AG04450 (cell line): Measurements from ENCODE around the gene RASA2. TPM values are rescaled to one million over a fixed set of nuclear protein-coding genes. Genes with fewer than 3 reads are reported as not detected.

Experiments
- CTCF ChIA-PET: fragments of 300-600, 350-600 bp; formaldehyde crosslinking; extraction: SDS; loops from one replicate; lab custom pipeline; 2022; ENCODE audit warnings: antibody characterized with exemption, inconsistent platforms; lab: Charles Lee
- POLR2A ChIA-PET: fragments of 350-600 bp; formaldehyde crosslinking; extraction: SDS; loops from one replicate; lab custom pipeline; 2021; ENCODE audit warnings: antibody characterized with exemption, inconsistent platforms; lab: Yijun Ruan, JAX
- DNase-seq: peaks from one replicate; pipeline ENCODE4 v3.0.0-alpha.2; 2011; ENCODE audit warnings: low read depth, low spot score
- H3K27ac ChIP-seq: one replicate; pipeline ENCODE4 v1.5.1; 2012; ENCODE audit warnings: low read depth, low read length, control low read depth
- H3K27me3 ChIP-seq: one replicate; pipeline ENCODE4 v1.6.0; 2012; ENCODE audit warnings: low read length; ENCODE audit not compliant: control insufficient read depth, insufficient read depth
- H3K4me3 ChIP-seq: 2 replicates; pipeline ENCODE4 v1.5.1; 2011; ENCODE audit warnings: mild to moderate bottlenecking, low read depth, low read length, control low read depth
- H3K9me3 ChIP-seq: 2 replicates; pipeline ENCODE4 v1.5.1; 2012; ENCODE audit warnings: low read length; ENCODE audit not compliant: control insufficient read depth, insufficient read depth
- CTCF ChIP-seq: IDR thresholded peaks from 2 replicates; pipeline ENCODE4 v1.5.1; 2011; ENCODE audit warnings: low read depth, low read length, control low read depth, inconsistent platforms
- polyA plus RNA-seq: library from polyadenylated mRNA; depleted of rRNA; stranded (reverse); fragments of >200 nt; gene quantifications from 2 replicates; pipeline ENCODE4 v1.2.3, GENCODE V29; 2011

RASA2 gene
- polyA plus RNA-seq, 1 experiment = 11.6 TPM

DNA sequence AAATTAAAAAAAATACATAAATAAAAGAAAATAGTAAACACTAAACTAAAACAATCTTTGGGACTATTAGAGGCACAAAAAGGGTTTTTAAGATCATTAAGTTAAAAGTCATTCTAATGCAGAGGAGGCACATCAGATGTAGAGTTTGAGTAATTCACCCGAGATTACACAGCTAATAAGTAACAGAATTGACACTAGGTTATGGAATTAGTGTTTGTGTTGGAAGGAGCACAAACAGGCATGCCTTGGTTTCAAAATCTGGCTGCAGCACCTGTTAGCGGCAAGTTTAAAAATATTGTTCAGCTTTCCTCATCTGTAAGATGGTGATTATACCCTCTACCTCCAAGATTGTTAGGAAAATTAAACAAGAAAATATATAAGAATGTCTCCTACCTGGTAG, 39.0 kb downstream of the RASA2 start:
- ChIA-PET CTCF (no interaction called here), POLR2A (no interaction called here)
- no peak for DNase-seq
- Histone ChIP-seq H3K27ac (no peak overlapping the region), H3K9me3 (no peaks in the 10 kb centered on the region), H3K27me3 (no peaks in the 10 kb centered on the region), H3K4me3 (no peak overlapping the region)
- no peak for TF ChIP-seq CTCF

DNA sequence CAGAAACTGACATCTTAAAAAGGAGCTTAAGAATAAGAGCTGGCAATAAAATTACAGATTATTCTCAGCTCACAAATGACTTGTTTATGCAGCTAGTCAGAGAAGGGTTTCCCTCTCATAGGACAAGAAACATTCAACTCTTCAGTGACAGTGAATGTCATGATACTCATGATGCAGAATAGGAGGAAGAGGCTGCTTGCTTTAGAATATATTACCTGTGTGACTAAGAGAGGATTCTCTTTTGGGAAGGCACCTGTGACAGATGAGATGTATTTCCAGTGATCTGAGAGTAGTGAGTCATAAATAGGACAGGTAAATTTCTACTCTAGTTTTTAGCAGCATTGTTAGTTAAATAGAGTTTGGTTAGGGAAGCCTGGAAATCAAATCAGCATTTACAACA, 39.9 kb downstream of the RASA2 start:
- H3K27ac ChIP-seq = no peak overlapping the region
- no peaks in the 10 kb centered on the region for H3K9me3 ChIP-seq
- CTCF ChIA-PET = no interaction called here
- POLR2A ChIA-PET = no interaction called here
- DNase-seq = no peak
- TF ChIP-seq CTCF = no peak
- no peak overlapping the region for H3K4me3 ChIP-seq
- H3K27me3 ChIP-seq = no peaks in the 10 kb centered on the region

DNA sequence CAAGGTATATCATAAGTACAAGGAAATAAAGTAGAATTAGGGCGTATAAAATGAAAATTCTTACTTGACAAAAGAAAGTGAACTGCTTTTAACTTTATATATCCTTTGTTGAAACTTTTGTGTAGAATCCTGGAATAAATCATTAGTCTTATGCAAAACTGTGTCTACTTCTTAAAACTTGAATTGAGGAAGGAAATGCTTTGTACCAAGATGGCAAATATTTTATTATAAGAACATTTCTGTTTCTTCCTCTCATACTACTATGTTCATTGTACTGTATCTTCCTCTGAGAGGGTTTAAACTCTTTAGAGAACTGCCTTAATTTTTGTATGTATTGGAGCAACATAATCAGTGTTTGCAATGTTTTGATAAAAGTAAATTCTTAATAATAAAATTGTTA, 42.0 kb downstream of the RASA2 start:
- Histone ChIP-seq H3K27me3 (no peaks in the 10 kb centered on the region), H3K4me3 (no peak overlapping the region), H3K9me3 (no peaks in the 10 kb centered on the region), H3K27ac (no peak overlapping the region)
- DNase-seq = no peak
- no peak for TF ChIP-seq CTCF
- ChIA-PET POLR2A (no interaction called here), CTCF (no interaction called here)

GRCh38 chr3:141529256-141529655, 42.4 kb downstream of the RASA2 start:
- H3K9me3 ChIP-seq = no peaks in the 10 kb centered on the region
- no peak for DNase-seq
- TF ChIP-seq CTCF = no peak
- no peak overlapping the region for H3K27ac ChIP-seq
- ChIA-PET CTCF (no interaction called here), POLR2A (no interaction called here)
- no peak overlapping the region for H3K4me3 ChIP-seq
- no peaks in the 10 kb centered on the region for H3K27me3 ChIP-seq

- H3K4me3 ChIP-seq = no peak overlapping the region
- H3K27me3 ChIP-seq = no peaks in the 10 kb centered on the region
- DNase-seq = no peak
- TF ChIP-seq CTCF = no peak
- CTCF ChIA-PET = no interaction called here
- POLR2A ChIA-PET = interaction anchor here (0.8 kb wide), 1 partner anchor 64 kb away, joined by 4 read pairs; no protein-coding TSS in a partner anchor
- peak overlapping the region; percentile 54 for H3K27ac ChIP-seq
- H3K9me3 ChIP-seq = no peaks in the 10 kb centered on the region
These were observed 43.0 kb downstream of the RASA2 start for GRCh38 chr3:141529717-141530414.
